D721Med (cell line): ENCODE data around the gene DCLK2.

Experiments
- DNase-seq: peaks from one replicate; pipeline ENCODE4 v3.0.0; 2011; ENCODE audit warnings: low spot score; ENCODE audit not compliant: insufficient read length
- FAIRE-seq: peaks from 2 replicates; lab custom pipeline; 2011; peaks lifted over from hg19 to GRCh38; lab: Jason Lieb, UNC
- CTCF ChIP-seq: IDR thresholded peaks from 2 replicates; pipeline ENCODE4 v1.5.1; 2012; ENCODE audit warnings: mild to moderate bottlenecking, control low read depth; ENCODE audit not compliant: insufficient read depth; ENCODE audit errors: missing control alignments

The DCLK2 gene

GRCh38 chr4:150229520-150229919, 151.3 kb downstream of the DCLK2 start:
- FAIRE-seq = no peak

GRCh38 chr4:150230561-150230960, 152.3 kb downstream of the DCLK2 start:
- no peak for TF ChIP-seq CTCF
- no peak for FAIRE-seq

More at GRCh38 chr4:150229520-150229919, 151.3 kb downstream of the DCLK2 start:
- DNase-seq = no peak
- TF ChIP-seq CTCF = no peak

GRCh38 chr4:150231107-150231770, 153.0 kb downstream of the DCLK2 start:
- no peak for TF ChIP-seq CTCF
- FAIRE-seq (no peak), DNase-seq (no peak)

More at GRCh38 chr4:150230561-150230960, 152.3 kb downstream of the DCLK2 start:
- no peak for DNase-seq

GRCh38 chr4:150232029-150232428, 153.8 kb downstream of the DCLK2 start:
- FAIRE-seq = no peak
- TF ChIP-seq CTCF = no peak
- no peak for DNase-seq

GRCh38 chr4:150234246-150234645, 156.0 kb downstream of the DCLK2 start:
- no peak for DNase-seq
- no peak for FAIRE-seq
- no peak for TF ChIP-seq CTCF

- FAIRE-seq = no peak
- TF ChIP-seq CTCF = no peak
Observed at GRCh38 chr4:150235317-150235716, 157.1 kb downstream of the DCLK2 start.

GRCh38 chr4:150235808-150236271, 157.6 kb downstream of the DCLK2 start:
- no peak for TF ChIP-seq CTCF
- DNase-seq (no peak), FAIRE-seq (no peak)

More at GRCh38 chr4:150235317-150235716, 157.1 kb downstream of the DCLK2 start:
- DNase-seq = no peak
